ENCODE measurements around the gene NR5A2.

NR5A2 gene

GRCh38 chr1:200128944-200129879 lies 101.7 kb downstream of the NR5A2 start:
- DNase-seq (ENCODE audit: low spot score), result no peak

GRCh38 chr1:200130552-200130951 lies 103.0 kb downstream of the NR5A2 start:
- no peak for DNase-seq (ENCODE audit: low spot score)

GRCh38 chr1:200131551-200132125 lies 104.1 kb downstream of the NR5A2 start:
- no peak for DNase-seq (ENCODE audit: low spot score)

GRCh38 chr1:200133123-200133522 lies 105.6 kb downstream of the NR5A2 start:
- no peak for DNase-seq (ENCODE audit: low spot score)

DNA sequence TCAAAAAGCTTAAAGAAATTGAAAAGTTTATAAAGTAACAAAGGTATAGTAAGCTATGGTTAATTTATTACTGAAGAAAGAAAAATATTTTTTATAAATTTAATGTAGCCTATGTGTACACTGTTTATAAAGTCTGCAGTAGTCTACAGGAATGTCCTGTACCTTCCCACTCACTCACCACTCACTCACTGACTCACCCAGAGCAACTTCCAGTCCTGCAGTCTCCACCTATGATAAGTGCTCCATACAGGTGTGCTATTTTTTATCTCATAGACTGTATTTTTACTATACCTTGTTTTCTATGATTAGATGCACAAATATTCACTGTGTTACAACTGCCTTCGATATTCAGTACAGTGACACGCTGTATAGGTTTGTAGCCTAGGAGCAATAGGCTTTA lies 106.6 kb downstream of the NR5A2 start:
- DNase-seq (ENCODE audit: low spot score), result no peak

- no peak for DNase-seq (ENCODE audit: low spot score)
Observed at GRCh38 chr1:200136384-200136783, 108.9 kb downstream of the NR5A2 start.

DNA sequence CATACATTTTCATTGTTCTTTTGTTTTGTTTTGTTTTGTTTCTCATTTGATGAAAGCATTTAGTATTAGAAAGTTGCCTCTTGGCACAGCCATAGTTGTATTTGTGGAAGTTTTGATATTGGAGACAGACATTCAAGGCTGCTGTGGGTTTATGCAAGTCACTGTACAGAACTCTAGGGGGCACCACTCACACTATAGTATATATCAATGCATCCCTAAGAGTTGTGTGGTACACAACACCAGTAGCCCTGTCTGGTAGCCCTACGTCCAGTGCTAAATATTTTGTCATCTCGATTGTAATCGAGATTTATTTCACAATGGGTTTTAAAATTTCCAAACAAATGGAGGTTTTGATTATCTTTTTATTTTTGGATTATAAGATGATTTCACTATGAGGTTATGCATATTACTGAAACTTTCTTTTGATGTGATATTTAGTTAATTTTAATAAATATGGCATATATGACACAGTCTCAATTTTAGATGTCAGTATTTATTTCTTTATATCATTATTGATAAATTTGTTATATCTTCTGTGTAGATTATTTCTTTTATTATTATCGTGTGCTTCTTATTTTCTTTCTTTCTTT lies 112.2 kb downstream of the NR5A2 start:
- peak; percentile 66 for DNase-seq (ENCODE audit: low spot score)

GRCh38 chr1:200143347-200143746 lies 115.8 kb downstream of the NR5A2 start:
- no peak for DNase-seq (ENCODE audit: low spot score)

- peak; percentile 17 for DNase-seq (ENCODE audit: low spot score)
Observed at GRCh38 chr1:200146100-200146499, 118.6 kb downstream of the NR5A2 start.

GRCh38 chr1:200147094-200147493 lies 119.6 kb downstream of the NR5A2 start:
- no peak for DNase-seq (ENCODE audit: low spot score)

- no peak for DNase-seq (ENCODE audit: low spot score)
Observed at GRCh38 chr1:200147742-200148141, 120.2 kb downstream of the NR5A2 start.

DNA sequence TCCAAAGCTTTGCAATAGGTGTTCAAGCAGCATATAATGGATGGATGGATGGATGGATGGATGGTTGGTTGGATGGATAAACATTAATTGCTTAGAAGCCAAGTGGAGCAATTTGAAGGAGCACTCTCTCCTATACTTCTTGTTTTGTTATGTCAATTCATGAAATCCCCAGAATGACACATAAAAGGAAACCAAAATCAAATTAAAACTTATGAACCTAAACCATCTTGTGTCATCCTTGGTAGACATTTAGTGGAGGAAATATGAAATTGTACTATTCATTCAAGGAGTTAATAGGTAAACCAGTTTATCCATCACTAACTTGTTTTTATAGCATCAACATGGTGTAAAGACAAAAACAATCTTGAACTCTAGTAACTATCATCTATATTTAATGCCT lies 122.5 kb downstream of the NR5A2 start:
- DNase-seq (ENCODE audit: low spot score), result no peak

DNA sequence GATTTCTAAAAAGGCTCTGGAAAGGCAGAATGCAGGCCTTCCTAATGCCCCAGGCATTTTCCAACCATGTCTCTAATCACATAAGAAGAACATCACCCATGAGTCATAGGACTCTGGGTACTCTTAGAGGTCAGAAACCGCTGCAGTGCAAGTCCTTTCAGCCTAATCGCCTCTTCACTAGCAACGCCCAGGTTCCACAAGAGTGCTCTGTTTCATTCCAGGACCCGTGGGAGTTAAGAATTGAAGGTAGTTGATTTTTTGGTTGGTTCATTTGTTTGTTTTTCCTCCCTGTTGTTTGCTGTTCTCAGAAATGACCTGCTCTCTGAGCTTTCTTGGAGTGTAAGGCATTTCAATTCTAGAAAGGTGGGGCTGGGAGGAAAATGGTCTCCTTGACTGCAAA lies 123.2 kb downstream of the NR5A2 start:
- no peak for DNase-seq (ENCODE audit: low spot score)

DNA sequence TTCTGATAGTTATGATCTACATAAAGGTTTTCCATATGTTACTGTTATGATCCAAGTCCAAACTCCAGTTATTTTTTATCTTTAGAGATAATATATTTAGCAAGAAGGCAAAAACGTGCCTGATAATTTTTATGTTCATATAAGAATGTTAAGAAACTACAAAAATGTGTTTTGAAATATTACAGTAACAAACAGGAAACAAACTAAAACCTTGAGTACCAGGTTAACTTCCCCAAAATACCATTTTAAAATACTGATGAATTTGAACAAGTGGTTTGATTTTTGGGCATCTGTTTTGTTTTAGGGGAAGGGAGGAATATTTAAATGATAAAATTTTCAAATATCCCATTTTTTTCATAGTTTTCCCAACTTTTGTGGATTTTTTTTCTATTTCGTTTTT lies 124.8 kb downstream of the NR5A2 start:
- peak; percentile 19 for DNase-seq (ENCODE audit: low spot score)

DNA sequence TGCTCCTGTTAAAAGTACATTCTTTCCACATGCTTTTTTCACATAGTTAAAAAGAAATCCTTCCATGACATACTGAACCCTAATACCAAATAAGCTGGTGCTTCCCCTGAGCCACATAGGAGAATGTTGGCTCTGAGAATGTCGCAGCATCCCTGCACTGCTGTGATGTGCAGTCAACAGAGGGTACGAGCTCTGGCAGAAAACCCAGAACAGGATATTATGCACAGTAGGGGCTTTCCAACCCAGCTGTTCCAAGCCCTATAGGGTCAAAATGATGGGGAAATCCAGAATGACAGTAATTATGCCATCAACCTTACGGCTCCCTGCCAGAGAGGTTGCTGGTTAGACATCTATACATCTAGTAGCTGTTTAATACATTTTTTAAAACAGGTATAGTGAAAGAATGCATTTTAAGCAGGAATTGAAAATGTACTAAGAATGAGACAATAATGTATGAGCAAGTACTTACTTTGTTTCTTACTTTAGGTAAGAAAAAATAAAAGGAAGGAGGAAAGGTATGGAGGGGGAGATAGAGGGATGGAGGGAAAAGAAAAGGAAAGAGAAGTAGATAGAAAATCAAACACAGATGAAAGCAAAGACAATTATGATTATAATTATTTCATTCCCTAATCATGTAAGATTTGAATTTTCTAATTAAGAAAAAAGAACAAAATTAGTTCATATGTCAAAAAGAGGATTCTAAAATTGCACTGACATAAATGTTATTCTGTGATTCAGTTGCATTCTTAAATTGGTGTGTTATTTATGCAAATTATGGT lies 126.0 kb downstream of the NR5A2 start:
- peak; percentile 30 for DNase-seq (ENCODE audit: low spot score)

DNA sequence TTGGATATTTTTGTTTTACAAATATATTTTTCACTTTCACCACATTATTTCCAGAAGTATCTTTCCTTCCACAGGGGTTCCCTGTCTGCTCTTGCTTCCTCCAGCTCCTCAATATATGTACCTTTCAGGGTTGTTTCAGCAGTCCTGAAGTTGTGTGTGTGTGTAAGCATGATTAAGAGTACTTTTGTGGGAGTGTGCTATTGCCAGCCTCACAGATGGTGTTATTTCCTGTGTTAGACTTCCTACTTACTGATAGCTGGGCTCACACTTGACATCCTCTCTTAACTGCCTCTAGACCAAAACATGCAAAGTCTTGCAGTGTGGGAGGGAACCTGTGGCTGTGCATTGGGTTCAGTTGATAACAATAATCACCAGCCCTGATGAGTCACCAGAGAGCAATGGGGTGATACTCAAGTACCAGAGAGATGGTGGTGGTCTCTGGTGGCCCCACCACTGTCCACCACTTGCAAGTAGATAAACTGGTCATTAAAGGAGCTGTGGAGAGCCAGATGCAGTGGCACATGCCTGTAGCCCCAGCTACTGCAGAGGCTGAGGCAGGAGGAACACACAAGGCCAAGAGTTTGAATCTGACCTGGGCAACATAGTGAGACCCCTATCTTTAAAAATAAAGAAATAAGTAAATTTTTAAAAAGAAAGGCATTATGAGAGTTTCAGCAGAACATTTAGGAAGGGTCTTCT lies 126.7 kb downstream of the NR5A2 start:
- DNase-seq (ENCODE audit: low spot score), result peak; percentile 79

DNA sequence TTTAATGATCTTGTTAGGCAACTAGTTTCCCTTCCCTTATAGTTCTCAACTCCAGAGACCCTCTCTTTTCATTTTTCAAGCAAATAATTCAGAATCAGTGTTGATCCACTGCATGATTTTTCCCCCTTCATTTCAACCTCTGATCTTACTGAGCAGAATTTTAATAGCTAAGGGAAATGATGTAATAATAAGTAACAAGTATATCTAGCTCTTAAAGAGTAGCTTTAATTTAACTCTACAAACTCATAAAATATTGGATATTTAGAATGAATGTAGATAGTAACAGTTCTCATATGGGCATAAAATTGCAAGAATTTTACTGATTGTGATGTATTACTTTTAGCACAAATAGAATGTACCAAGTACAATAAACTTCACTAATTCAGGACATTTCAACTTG lies 130.2 kb downstream of the NR5A2 start:
- no peak for DNase-seq (ENCODE audit: low spot score)

DNA sequence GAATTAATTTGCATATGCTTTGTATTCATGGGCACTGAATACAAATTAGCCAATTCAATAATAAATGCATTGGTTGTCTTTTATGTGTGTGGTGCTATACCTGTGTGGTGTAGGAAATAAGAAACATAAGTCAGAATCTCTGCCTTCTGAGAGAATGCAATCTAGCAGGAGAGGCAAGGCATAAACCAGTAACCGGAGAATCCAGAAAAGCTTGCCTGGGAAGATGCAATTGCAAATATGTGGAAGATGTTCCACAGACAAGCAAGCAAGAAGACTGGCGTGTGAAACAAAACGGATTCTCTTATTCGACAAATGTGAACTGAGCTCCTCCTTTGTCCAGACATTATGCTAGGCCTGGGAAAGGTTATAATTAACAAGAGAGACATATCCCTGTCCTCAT lies 134.3 kb downstream of the NR5A2 start:
- DNase-seq (ENCODE audit: low spot score), result no peak

DNA sequence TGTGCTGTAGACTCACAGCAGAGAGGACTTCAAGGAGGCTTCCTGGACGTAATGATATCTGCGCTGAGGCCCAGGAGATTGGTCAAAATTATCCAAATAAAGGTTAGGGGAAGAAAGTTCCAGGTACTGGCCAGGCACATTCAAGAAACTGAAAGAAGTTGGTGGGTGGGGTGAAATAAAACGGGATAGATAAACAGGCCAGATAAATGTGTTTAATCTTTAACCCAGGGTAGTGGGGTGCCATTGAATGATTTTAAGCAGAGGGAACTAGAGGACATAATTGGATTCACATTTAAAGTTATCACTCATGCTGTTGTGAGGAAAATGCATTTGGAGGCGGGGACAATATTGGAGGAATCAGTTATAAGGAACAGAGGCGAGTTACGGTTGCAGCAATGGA lies 134.7 kb downstream of the NR5A2 start:
- DNase-seq (ENCODE audit: low spot score), result no peak

- no peak for DNase-seq (ENCODE audit: low spot score)
Observed at GRCh38 chr1:200162877-200163276, 135.4 kb downstream of the NR5A2 start.

DNA sequence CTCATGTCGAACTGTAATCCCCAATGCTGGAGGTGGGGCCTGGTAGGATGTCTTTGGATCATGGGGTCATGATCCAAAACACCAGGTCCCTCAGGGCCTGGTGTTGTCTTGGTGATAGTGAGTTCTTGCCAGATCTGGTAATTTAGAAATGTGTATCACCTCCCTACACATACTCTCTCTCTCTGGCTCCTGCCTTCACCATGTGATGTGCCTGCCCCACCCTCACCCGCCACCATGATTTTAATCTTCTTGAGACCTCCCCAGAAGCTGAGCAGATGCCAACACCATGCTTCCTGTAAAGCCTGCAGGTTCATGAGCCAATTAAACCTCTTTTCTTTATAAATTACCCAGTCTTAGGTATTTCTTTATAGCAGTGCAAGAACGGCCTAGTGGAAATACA lies 136.4 kb downstream of the NR5A2 start:
- DNase-seq (ENCODE audit: low spot score), result no peak

Measured in germinal center (tissue), 1 donor.